Activated CD8-positive, alpha-beta memory T cell treated with anti-CD3 and anti-CD28 coated beads, Interleukin-2, amount 50 U/mL, for 1 hour (primary cell): ENCODE results near the gene TMEM50A.
"Not testable (repeated sequence)": the region's sequence is repeated elsewhere in the genome, so short reads cannot be mapped to it uniquely, and the experiment has no call there.

ENCODE experiments used
- DNase-seq: peaks from one replicate; pipeline ENCODE4 v3.0.0-alpha.2; 2020; ENCODE audit errors: extremely low read depth

The TMEM50A gene

GRCh38 chr1:25338188-25338981 lies at the start of gene TMEM50A:
Gene TMEM50A, plus strand, starts transcription at chr1:25338334. Its CDS starts 2,153 bp downstream, at chr1:25340487.
- peak; percentile 51 for DNase-seq

GRCh38 chr1:25288573-25289101 lies 49.5 kb upstream of the TMEM50A start:
- not testable (repeated sequence) for DNase-seq

GRCh38 chr1:25290043-25290442 lies 48.1 kb upstream of the TMEM50A start:
- not testable (repeated sequence) for DNase-seq

GRCh38 chr1:25293426-25293825 lies 44.7 kb upstream of the TMEM50A start:
- DNase-seq = not testable (repeated sequence)

- DNase-seq = not testable (repeated sequence)
These were observed 43.0 kb upstream of the TMEM50A start for GRCh38 chr1:25294889-25295826.

- DNase-seq = not testable (repeated sequence)
These were observed 41.6 kb upstream of the TMEM50A start for GRCh38 chr1:25296501-25296900.

- not testable (repeated sequence) for DNase-seq
These were observed 37.4 kb upstream of the TMEM50A start for GRCh38 chr1:25300729-25301128.

GRCh38 chr1:25302330-25302729 lies 35.8 kb upstream of the TMEM50A start:
- DNase-seq = not testable (repeated sequence)

- not testable (repeated sequence) for DNase-seq
These were observed 33.2 kb upstream of the TMEM50A start for GRCh38 chr1:25304936-25305335.

GRCh38 chr1:25308168-25308567 lies 30.0 kb upstream of the TMEM50A start:
- DNase-seq = not testable (repeated sequence)

GRCh38 chr1:25309085-25309484 lies 29.0 kb upstream of the TMEM50A start:
- not testable (repeated sequence) for DNase-seq

GRCh38 chr1:25309486-25309885 lies 28.6 kb upstream of the TMEM50A start:
- DNase-seq = not testable (repeated sequence)

GRCh38 chr1:25312806-25313470 lies 25.2 kb upstream of the TMEM50A start:
- not testable (repeated sequence) for DNase-seq

GRCh38 chr1:25320314-25320938 lies 17.7 kb upstream of the TMEM50A start:
- not testable (repeated sequence) for DNase-seq

GRCh38 chr1:25322127-25322526 lies 16.0 kb upstream of the TMEM50A start:
- DNase-seq = not testable (repeated sequence)

- DNase-seq = not testable (repeated sequence)
These were observed 13.7 kb upstream of the TMEM50A start for GRCh38 chr1:25324407-25324806.

- DNase-seq = not testable (repeated sequence)
These were observed 10.0 kb upstream of the TMEM50A start for GRCh38 chr1:25327864-25328790.

GRCh38 chr1:25328791-25329185 lies 9.3 kb upstream of the TMEM50A start:
- not testable (repeated sequence) for DNase-seq

- not testable (repeated sequence) for DNase-seq
These were observed 8.8 kb upstream of the TMEM50A start for GRCh38 chr1:25329336-25329735.

- not testable (repeated sequence) for DNase-seq
These were observed 8.2 kb upstream of the TMEM50A start for GRCh38 chr1:25329950-25330349.
